ENCODE results near the gene CTSF.
A peak's percentile ranks its signal among the peaks of the same experiment; 100 is the strongest.

The CTSF gene

GRCh38 chr11:66581261-66581660, 12.9 kb upstream of the CTSF start:
- no peak overlapping the region for H3K27ac ChIP-seq
- DNase-seq (ENCODE audit: low read depth, low spot score): no peak
- H3K9ac ChIP-seq (ENCODE audit: insufficient read length): no peak overlapping the region
- TF ChIP-seq FOXP2 (optimal IDR thresholded peaks at IDR 0.05; ENCODE audit: control extremely low read depth, extremely low read length, insufficient read depth): no peak
- TF ChIP-seq EZH2 (IDR thresholded peaks at IDR 0.05): no peak
- no peak for TF ChIP-seq POLR2AphosphoS5 (IDR thresholded peaks at IDR 0.05; ENCODE audit: borderline replicate concordance, low read depth, low read length)
- H3K4me3 ChIP-seq: no peak overlapping the region
- no peaks in the 10 kb centered on the region for H3K9me3 ChIP-seq (ENCODE audit: low read depth, low read length)
- no peaks in the 10 kb centered on the region for H3K36me3 ChIP-seq (ENCODE audit: insufficient read depth, low read length)

- Histone ChIP-seq H3K27ac (no peak overlapping the region), H3K9me3 (ENCODE audit: low read depth, low read length) (no peaks in the 10 kb centered on the region), H3K9ac (ENCODE audit: insufficient read length) (no peak overlapping the region), H3K36me3 (ENCODE audit: insufficient read depth, low read length) (no peaks in the 10 kb centered on the region), H3K4me3 (no peak overlapping the region)
- TF ChIP-seq FOXP2 (optimal IDR thresholded peaks at IDR 0.05; ENCODE audit: control extremely low read depth, extremely low read length, insufficient read depth) (no peak), EZH2 (IDR thresholded peaks at IDR 0.05) (no peak), POLR2AphosphoS5 (IDR thresholded peaks at IDR 0.05; ENCODE audit: borderline replicate concordance, low read depth, low read length) (no peak)
- no peak for DNase-seq (ENCODE audit: low read depth, low spot score)
Measured at GRCh38 chr11:66580803-66581202, 12.4 kb upstream of the CTSF start.

GRCh38 chr11:66579017-66579606, 10.7 kb upstream of the CTSF start:
- no peak for DNase-seq (ENCODE audit: low read depth, low spot score)
- no peaks in the 10 kb centered on the region for H3K36me3 ChIP-seq (ENCODE audit: insufficient read depth, low read length)
- no peaks in the 10 kb centered on the region for H3K9me3 ChIP-seq (ENCODE audit: low read depth, low read length)
- no peak overlapping the region for H3K9ac ChIP-seq (ENCODE audit: insufficient read length)
- TF ChIP-seq POLR2AphosphoS5 (IDR thresholded peaks at IDR 0.05; ENCODE audit: borderline replicate concordance, low read depth, low read length): no peak
- no peak for TF ChIP-seq EZH2 (IDR thresholded peaks at IDR 0.05)
- no peak for TF ChIP-seq FOXP2 (optimal IDR thresholded peaks at IDR 0.05; ENCODE audit: control extremely low read depth, extremely low read length, insufficient read depth)
- no peak overlapping the region; the same call in 1 of the 2 replicates for H3K4me3 ChIP-seq
- no peak overlapping the region for H3K27ac ChIP-seq

- TF ChIP-seq FOXP2 (optimal IDR thresholded peaks at IDR 0.05; ENCODE audit: control extremely low read depth, extremely low read length, insufficient read depth): no peak
- no peak for TF ChIP-seq EZH2 (IDR thresholded peaks at IDR 0.05)
- no peak for TF ChIP-seq POLR2AphosphoS5 (IDR thresholded peaks at IDR 0.05; ENCODE audit: borderline replicate concordance, low read depth, low read length)
- no peak overlapping the region for H3K27ac ChIP-seq
- H3K9ac ChIP-seq (ENCODE audit: insufficient read length): no peak overlapping the region
- no peaks in the 10 kb centered on the region for H3K9me3 ChIP-seq (ENCODE audit: low read depth, low read length)
- no peak for DNase-seq (ENCODE audit: low read depth, low spot score)
- H3K4me3 ChIP-seq: no peak overlapping the region
- H3K36me3 ChIP-seq (ENCODE audit: insufficient read depth, low read length): no peaks in the 10 kb centered on the region
Measured at GRCh38 chr11:66570850-66571180, 2.4 kb upstream of the CTSF start.

- Histone ChIP-seq H3K27ac (no peak overlapping the region), H3K36me3 (ENCODE audit: insufficient read depth, low read length) (no peaks in the 10 kb centered on the region), H3K4me3 (no peak overlapping the region), H3K9me3 (ENCODE audit: low read depth, low read length) (no peaks in the 10 kb centered on the region), H3K9ac (ENCODE audit: insufficient read length) (no peak overlapping the region)
- no peak for DNase-seq (ENCODE audit: low read depth, low spot score)
- TF ChIP-seq EZH2 (IDR thresholded peaks at IDR 0.05) (no peak), POLR2AphosphoS5 (IDR thresholded peaks at IDR 0.05; ENCODE audit: borderline replicate concordance, low read depth, low read length) (no peak), FOXP2 (optimal IDR thresholded peaks at IDR 0.05; ENCODE audit: control extremely low read depth, extremely low read length, insufficient read depth) (no peak)
Measured at GRCh38 chr11:66570079-66570849, 1.9 kb upstream of the CTSF start.

- Histone ChIP-seq H3K4me3 (no peak overlapping the region), H3K27ac (no peak overlapping the region), H3K9ac (ENCODE audit: insufficient read length) (no peak overlapping the region), H3K36me3 (ENCODE audit: insufficient read depth, low read length) (no peaks in the 10 kb centered on the region), H3K9me3 (ENCODE audit: low read depth, low read length) (no peaks in the 10 kb centered on the region)
- TF ChIP-seq FOXP2 (optimal IDR thresholded peaks at IDR 0.05; ENCODE audit: control extremely low read depth, extremely low read length, insufficient read depth): no peak
- no peak for DNase-seq (ENCODE audit: low read depth, low spot score)
Measured at GRCh38 chr11:66569076-66569475, 670 bp upstream of the CTSF start.

- Histone ChIP-seq H3K9me3 (ENCODE audit: low read depth, low read length) (no peaks in the 10 kb centered on the region), H3K4me3 (peak overlapping the region; percentile 78), H3K9ac (ENCODE audit: insufficient read length) (no peak overlapping the region), H3K27ac (no peak overlapping the region), H3K36me3 (ENCODE audit: insufficient read depth, low read length) (no peaks in the 10 kb centered on the region)
- TF ChIP-seq POLR2AphosphoS5 (IDR thresholded peaks at IDR 0.05; ENCODE audit: borderline replicate concordance, low read depth, low read length): no peak
- TF ChIP-seq FOXP2 (optimal IDR thresholded peaks at IDR 0.05; ENCODE audit: control extremely low read depth, extremely low read length, insufficient read depth): no peak
- no peak for TF ChIP-seq EZH2 (IDR thresholded peaks at IDR 0.05)
- no peak for DNase-seq (ENCODE audit: low read depth, low spot score)
Measured at GRCh38 chr11:66567787-66568123, 651 bp downstream of the CTSF start.

GRCh38 chr11:66566221-66566620, 2.2 kb downstream of the CTSF start:
- DNase-seq (ENCODE audit: low read depth, low spot score): no peak
- Histone ChIP-seq H3K36me3 (ENCODE audit: insufficient read depth, low read length) (no peaks in the 10 kb centered on the region), H3K27ac (no peak overlapping the region), H3K4me3 (no peak overlapping the region), H3K9me3 (ENCODE audit: low read depth, low read length) (no peaks in the 10 kb centered on the region), H3K9ac (ENCODE audit: insufficient read length) (no peak overlapping the region)
- no peak for TF ChIP-seq POLR2AphosphoS5 (IDR thresholded peaks at IDR 0.05; ENCODE audit: borderline replicate concordance, low read depth, low read length)
- no peak for TF ChIP-seq FOXP2 (optimal IDR thresholded peaks at IDR 0.05; ENCODE audit: control extremely low read depth, extremely low read length, insufficient read depth)
- no peak for TF ChIP-seq EZH2 (IDR thresholded peaks at IDR 0.05)

GRCh38 chr11:66564984-66565383, 3.4 kb downstream of the CTSF start:
- Histone ChIP-seq H3K9me3 (ENCODE audit: low read depth, low read length) (no peaks in the 10 kb centered on the region), H3K36me3 (ENCODE audit: insufficient read depth, low read length) (no peaks in the 10 kb centered on the region), H3K27ac (no peak overlapping the region), H3K4me3 (no peak overlapping the region), H3K9ac (ENCODE audit: insufficient read length) (no peak overlapping the region)
- TF ChIP-seq FOXP2 (optimal IDR thresholded peaks at IDR 0.05; ENCODE audit: control extremely low read depth, extremely low read length, insufficient read depth): no peak
- TF ChIP-seq EZH2 (IDR thresholded peaks at IDR 0.05): no peak
- TF ChIP-seq POLR2AphosphoS5 (IDR thresholded peaks at IDR 0.05; ENCODE audit: borderline replicate concordance, low read depth, low read length): no peak
- DNase-seq (ENCODE audit: low read depth, low spot score): no peak
